Endothelial cell of umbilical vein (primary cell): ENCODE data around the gene CMTM7.

Source experiments
- EZH2 ChIP-seq: IDR thresholded peaks from 2 replicates; pipeline ENCODE4 v1.6.1; 2012; ENCODE audit warnings: borderline replicate concordance, low read depth, mild to moderate bottlenecking, moderate library complexity, low read length, inconsistent platforms; ENCODE audit not compliant: severe bottlenecking
- POLR2A ChIP-seq: IDR thresholded peaks from 2 replicates; pipeline ENCODE4 v1.6.1; 2012; ENCODE audit warnings: low read depth, mild to moderate bottlenecking, control low read depth, low read length
- TF ChIP-seq, protein P1 (sequence below), 2 donors: IDR thresholded peaks; 1 replicate in 1 of 2; 2 replicates in 1 of 2; pipeline ENCODE4 v1.5.1; 2011; ENCODE audit warnings: low read length in 2 of 2, mild to moderate bottlenecking in 2 of 2, moderate library complexity in 2 of 2, control low read depth in 1 of 2, inconsistent platforms in 1 of 2, low read depth in 1 of 2; ENCODE audit not compliant: insufficient read depth in 1 of 2; ENCODE audit errors: extremely low read depth in 1 of 2

DNA sequence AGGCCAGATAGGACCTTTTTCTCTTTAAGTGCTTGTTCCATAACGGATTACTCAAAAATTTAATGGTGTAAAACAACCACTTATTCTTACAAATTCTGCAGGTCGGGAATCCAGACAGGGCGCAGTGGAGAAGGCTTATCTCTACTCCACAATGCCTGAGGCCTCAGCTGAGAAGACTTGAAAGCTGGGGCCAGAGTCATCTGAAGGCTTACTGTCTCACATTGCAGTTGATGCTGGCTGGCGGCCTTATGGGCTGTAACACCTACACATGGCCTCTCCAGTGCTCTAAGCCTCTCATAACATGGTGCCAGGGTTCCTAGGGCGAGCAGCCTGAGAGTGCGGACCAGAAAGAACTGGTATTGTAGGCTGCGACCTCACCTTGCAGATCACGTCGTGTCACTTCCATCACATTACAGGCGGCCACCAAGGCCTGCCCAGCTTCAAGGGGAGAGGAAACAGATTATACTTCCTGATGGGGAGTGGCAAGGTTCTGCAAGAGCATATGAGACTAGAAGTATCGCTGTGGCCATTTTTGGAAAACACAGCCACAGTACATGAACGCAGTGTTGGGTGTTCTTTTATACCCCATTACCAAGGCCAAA lies 32.4 kb downstream of the CMTM7 start:
- TF ChIP-seq, protein P1, sequence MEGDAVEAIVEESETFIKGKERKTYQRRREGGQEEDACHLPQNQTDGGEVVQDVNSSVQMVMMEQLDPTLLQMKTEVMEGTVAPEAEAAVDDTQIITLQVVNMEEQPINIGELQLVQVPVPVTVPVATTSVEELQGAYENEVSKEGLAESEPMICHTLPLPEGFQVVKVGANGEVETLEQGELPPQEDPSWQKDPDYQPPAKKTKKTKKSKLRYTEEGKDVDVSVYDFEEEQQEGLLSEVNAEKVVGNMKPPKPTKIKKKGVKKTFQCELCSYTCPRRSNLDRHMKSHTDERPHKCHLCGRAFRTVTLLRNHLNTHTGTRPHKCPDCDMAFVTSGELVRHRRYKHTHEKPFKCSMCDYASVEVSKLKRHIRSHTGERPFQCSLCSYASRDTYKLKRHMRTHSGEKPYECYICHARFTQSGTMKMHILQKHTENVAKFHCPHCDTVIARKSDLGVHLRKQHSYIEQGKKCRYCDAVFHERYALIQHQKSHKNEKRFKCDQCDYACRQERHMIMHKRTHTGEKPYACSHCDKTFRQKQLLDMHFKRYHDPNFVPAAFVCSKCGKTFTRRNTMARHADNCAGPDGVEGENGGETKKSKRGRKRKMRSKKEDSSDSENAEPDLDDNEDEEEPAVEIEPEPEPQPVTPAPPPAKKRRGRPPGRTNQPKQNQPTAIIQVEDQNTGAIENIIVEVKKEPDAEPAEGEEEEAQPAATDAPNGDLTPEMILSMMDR (IDR thresholded peaks at IDR 0.05; ENCODE audit: extremely low read depth in 1 of 2, insufficient read depth in 1 of 2, low read depth in 1 of 2, low read length in 2 of 2) = no peak
- TF ChIP-seq EZH2 (no peak), POLR2A (no peak)
